Heart left ventricle (tissue), 16 donors: ENCODE data around the gene PRIMPOL. TPM values are rescaled to one million over a fixed set of nuclear protein-coding genes. Genes with fewer than 3 reads are reported as not detected.
A peak's percentile ranks its signal among the peaks of the same experiment; 100 is the strongest.

Source experiments
- ATAC-seq, 4 donors: fragments of 200-7000 bp; cut with Tn5 transposase; one replicate each; pipeline ENCODE4 v1.9.1; 2020 to 2022; ENCODE audit warnings: moderate library complexity in 4 of 4, mild to moderate bottlenecking in 3 of 4, moderate number of reproducible peaks in 1 of 4
- DNase-seq, 5 donors: peaks; one replicate each; pipeline ENCODE4 v3.0.0-alpha.2; 2020
- H3K27ac ChIP-seq, 12 donors: fragments of 200-600 bp; sonication (generic) in 4 of 12; one replicate each; pipeline versions ENCODE4 v1.5.0 to v1.8.0; 2016 to 2022; ENCODE audit warnings: mild to moderate bottlenecking in 2 of 12
- H3K27me3 ChIP-seq, 9 donors: fragments of 200-600 bp; sonication (generic) in 2 of 9; one replicate each; pipeline versions ENCODE4 v1.5.1 to v1.8.0; 2016 to 2022; ENCODE audit warnings: mild to moderate bottlenecking in 3 of 9
- H3K36me3 ChIP-seq, 9 donors: fragments of 200-600 bp; sonication (generic) in 2 of 9; one replicate each; pipeline versions ENCODE4 v1.5.0 to v1.8.0; 2018 to 2022; ENCODE audit warnings: mild to moderate bottlenecking in 2 of 9
- H3K4me1 ChIP-seq, 12 donors: fragments of 200-600 bp; sonication (generic) in 4 of 12; one replicate each; pipeline versions ENCODE4 v1.5.0 to v1.8.0; 2016 to 2022; ENCODE audit warnings: mild to moderate bottlenecking in 3 of 12
- H3K4me3 ChIP-seq, 12 donors: fragments of 200-600 bp; sonication (generic) in 4 of 12; one replicate each; pipeline versions ENCODE4 v1.5.0 to v1.8.0; 2017 to 2022; ENCODE audit warnings: mild to moderate bottlenecking in 9 of 12, moderate library complexity in 4 of 12
- H3K9me3 ChIP-seq, 12 donors: fragments of 200-600 bp; sonication (generic) in 4 of 12; one replicate each; pipeline versions ENCODE4 v1.5.0 to v1.8.0; 2016 to 2022; ENCODE audit warnings: mild to moderate bottlenecking in 1 of 12
- CTCF ChIP-seq, 12 donors: fragments of 200-600 bp; sonication (generic) in 4 of 12; IDR thresholded peaks; one replicate each; pipeline versions ENCODE4 v1.5.0 to v1.8.0; 2018 to 2022; ENCODE audit warnings: antibody characterized with exemption in 12 of 12, mild to moderate bottlenecking in 5 of 12
- POLR2A ChIP-seq, 2 donors: fragments of 450-650 bp; IDR thresholded peaks; one replicate each; pipeline ENCODE4 v1.6.1; 2017; ENCODE audit warnings: antibody characterized with exemption in 2 of 2, mild to moderate bottlenecking in 2 of 2, moderate library complexity in 2 of 2
- WGBS, 4 donors: extraction: QIAGEN DNeasy Blood & Tissue Kit in 2 of 4; methylation state at CpG; one replicate each; pipeline versions ENCODE4 v1.1.5 to v1.1.7; 2013 to 2018; 5-methylcytosine and 5-hydroxymethylcytosine counted together
- intact Hi-C, 10 donors: fragments of 100-400 bp; cut with DNase I; formaldehyde crosslinking; loops; one replicate each; pipeline versions ENCODE4 v1.11.1 to v1.14.2; 2022
- polyA plus RNA-seq, 2 donors: library from polyadenylated mRNA; stranded (reverse); fragments of 200-250 nt; gene quantifications; one replicate each; pipeline ENCODE4 v1.2.3, GENCODE V29; 2013
- total RNA-seq, 9 donors: library from RNA; depleted of rRNA in 2 of 9; stranded (reverse); fragments of >200 nt in 2 of 9; fragmentation: NEBNext Ultra II Directional in 3 of 9; extraction: Animal tissue kit (Norgen Biotek cat#: 25700) in 3 of 9; gene quantifications; one replicate each; pipeline versions ENCODE4 v1.1.0 to v1.2.4, GENCODE V29; 2016 to 2023
- donor health status: ischemic (EF 13 %, LVEDD 7.1; RV severe dilation, severe dysfunction).
- donor health status: healthy with polysubstance abuse.
- donor health status: DM: no; HTN: yes; CAD: no.
- donor health status: DM: no; HTN: no; CAD: no.
- donor health status: ischemic (EF 25% LVEDD 6.9; RV normal size, moderate dysfunction).
- donor health status: ischemic (EF 25% LVEDD 5.7; RV mildly dilated, moderate dysfunction).
- donor health status: healthy.
- donor health status: DM: yes; HTN: yes; CAD: no.
- donor health status: ischemic (EF 35%, LVEDD 5.7; RV mildly dilated, moderate dysfunction).
- donor health status: nonischemic (EF 11% LVEDD 7.7; RV severe dilation, severe dysfunction).
- donor health status: DM: yes; HTN: yes; CAD: no.
- donor health status: PGD.
- donor health status: ischemic (EF 29% LVEDD 5.4; RV normal size, mild dysfunction).
- donor health status: nonischemic (EF 23%, LVEDD 6.1; RV moderate dilation, normal function).

Gene PRIMPOL
- total and polyA plus RNA-seq, 11 donors, result 5.2 to 24.8 (median 10.6) TPM

GRCh38 chr4:184660978-184661377 is 11.4 kb downstream of the PRIMPOL start:
- TF ChIP-seq POLR2A (IDR thresholded peaks at IDR 0.05), result no peak
- Histone ChIP-seq H3K27me3 (no peaks in the 10 kb centered on the region), H3K4me3 (no peak overlapping the region), H3K4me1 (peaks cover 0 to 26% (median 6%) of the 10 kb centered on the region in 12 donors), H3K36me3 (peaks cover 0 to 64% (median 25%) of the 10 kb centered on the region in 9 donors), H3K9me3 (no peaks in the 10 kb centered on the region), H3K27ac (no peak overlapping the region)
- DNase-seq, result no peak
- intact Hi-C loops, result no loop called here
- ATAC-seq, result no peak

- intact Hi-C loops, result no loop called here
- TF ChIP-seq POLR2A (IDR thresholded peaks at IDR 0.05) (no peak), CTCF (IDR thresholded peaks at IDR 0.05) (no peak)
- WGBS, 4 donors, result 20 to 51% (median 28%) methylated on average over 1 of the region's 1 CpG
These were observed 12.7 kb downstream of the PRIMPOL start for GRCh38 chr4:184662236-184662635.

GRCh38 chr4:184664445-184665210 is 15.1 kb downstream of the PRIMPOL start:
- Histone ChIP-seq H3K4me3 (no peak overlapping the region), H3K27ac (no peak overlapping the region), H3K9me3 (no peaks in the 10 kb centered on the region), H3K27me3 (no peaks in the 10 kb centered on the region), H3K36me3 (peaks cover 0 to 85% (median 49%) of the 10 kb centered on the region in 9 donors), H3K4me1 (peaks cover 0 to 34% (median 6%) of the 10 kb centered on the region in 12 donors)
- intact Hi-C loops, result no loop called here
- DNase-seq (no peak), ATAC-seq (peak; percentile 51 to 91 (median 78))
- TF ChIP-seq CTCF (IDR thresholded peaks at IDR 0.05), result no peak
- TF ChIP-seq POLR2A (IDR thresholded peaks at IDR 0.05), result no peak
- WGBS, 4 donors, result 63 to 70% (median 67%) methylated on average over 6 of the region's 6 CpGs

More at GRCh38 chr4:184662236-184662635, 12.7 kb downstream of the PRIMPOL start:
- Histone ChIP-seq H3K9me3 (no peaks in the 10 kb centered on the region), H3K4me3 (no peak overlapping the region), H3K27me3 (no peaks in the 10 kb centered on the region), H3K4me1 (peaks cover 0 to 20% (median 6%) of the 10 kb centered on the region in 12 donors), H3K27ac (no peak overlapping the region), H3K36me3 (peaks cover 0 to 71% (median 36%) of the 10 kb centered on the region in 9 donors)
- DNase-seq (no peak), ATAC-seq (no peak)

GRCh38 chr4:184666670-184667069 is 17.1 kb downstream of the PRIMPOL start:
- intact Hi-C loops, result no loop called here
- Histone ChIP-seq H3K36me3 (peaks cover 0 to 81% (median 48%) of the 10 kb centered on the region in 9 donors), H3K9me3 (no peaks in the 10 kb centered on the region), H3K4me3 (no peak overlapping the region), H3K4me1 (peaks cover 0 to 33% (median 6%) of the 10 kb centered on the region in 12 donors), H3K27ac (no peak overlapping the region), H3K27me3 (no peaks in the 10 kb centered on the region)
- ATAC-seq, result no peak
- no peak for TF ChIP-seq POLR2A (IDR thresholded peaks at IDR 0.05)
- no peak for TF ChIP-seq CTCF (IDR thresholded peaks at IDR 0.05)
- DNase-seq, result no peak
- 76 to 88% (median 84%) methylated on average over 6 of the region's 6 CpGs for WGBS, 4 donors
